Measurements from ENCODE around the gene CENPE. TPM values are rescaled to one million over a fixed set of nuclear protein-coding genes. Genes with fewer than 3 reads are reported as not detected.

Gene CENPE
- total RNA-seq, 2 experiments from 2014 or later = 65.0 to 74.6 TPM

DNA sequence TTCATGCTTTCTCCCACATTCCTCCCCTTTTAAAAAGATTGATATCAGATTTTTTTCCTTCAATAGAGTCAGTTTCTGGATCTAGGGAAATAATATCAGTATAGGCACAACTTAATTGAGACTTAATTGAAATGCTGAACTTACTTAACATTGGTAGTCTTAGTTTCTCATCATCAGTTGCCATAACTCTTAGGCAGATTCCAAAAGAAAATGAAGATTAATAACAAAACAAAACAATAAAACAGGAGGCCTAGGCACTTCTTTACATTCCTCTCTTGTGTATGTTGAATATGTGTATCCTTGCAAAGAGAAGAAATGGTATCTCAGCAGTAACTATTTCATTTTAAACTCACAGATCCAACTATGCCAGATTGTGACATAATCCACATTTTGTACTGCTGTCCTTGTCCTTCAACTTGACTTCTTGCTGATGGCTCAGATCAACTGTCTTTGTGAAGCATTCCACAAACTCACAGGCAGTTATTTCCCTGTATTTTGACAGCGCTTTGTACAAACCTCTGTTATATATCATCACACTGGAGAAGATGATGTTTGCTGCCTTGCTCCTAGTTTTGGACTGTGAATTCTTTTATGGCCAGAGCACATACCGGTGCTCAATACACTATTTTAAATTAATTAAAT lies 112.5 kb downstream of the CENPE start:
- H3K4me3 Mint-ChIP-seq = no peak overlapping the region
- no peaks in the 10 kb centered on the region for H3K27me3 Mint-ChIP-seq
- H3K4me1 Mint-ChIP-seq = peaks cover 6% of the 10 kb centered on the region
- H3K27ac Mint-ChIP-seq = no peak overlapping the region
- no peak for DNase-seq
- ChIA-PET CTCF (no interaction called here), POLR2A (no interaction called here)
- no peaks in the 10 kb centered on the region for H3K9me3 Mint-ChIP-seq
- peaks cover 31% of the 10 kb centered on the region for H3K36me3 Mint-ChIP-seq (ENCODE audit: low read depth)

DNA sequence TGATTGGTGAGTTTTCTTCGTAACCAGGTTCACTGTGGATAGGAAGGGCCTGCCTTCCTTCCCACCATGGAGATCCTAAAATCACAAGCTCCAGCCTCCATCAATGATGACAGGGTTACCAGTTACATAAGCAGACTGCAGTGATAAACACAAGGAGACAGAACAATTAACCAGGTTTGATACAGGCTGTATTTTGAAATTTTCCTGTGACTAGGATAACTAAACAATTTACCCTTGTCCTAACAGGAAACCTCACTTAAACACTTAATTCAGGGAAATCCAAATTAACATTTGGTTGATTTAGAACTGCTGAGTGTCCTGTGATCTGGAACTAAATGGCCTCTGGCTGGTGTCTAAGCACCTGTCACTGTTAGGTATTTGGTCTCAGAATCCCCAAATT lies 118.5 kb downstream of the CENPE start:
- no peak for DNase-seq
- POLR2A ChIA-PET = no interaction called here
- Mint-ChIP-seq H3K27ac (no peak overlapping the region), H3K4me3 (no peak overlapping the region), H3K4me1 (peaks cover 33% of the 10 kb centered on the region), H3K36me3 (ENCODE audit: low read depth) (peaks cover 20% of the 10 kb centered on the region), H3K27me3 (no peaks in the 10 kb centered on the region), H3K9me3 (no peaks in the 10 kb centered on the region)
- CTCF ChIA-PET = interaction anchor here (1.0 to 7.3 kb wide), 5 partner anchors 11 to 23 kb away, joined by 3 to 47 read pairs (median 5); partner anchors contain the start of gene BDH2

- Mint-ChIP-seq H3K27ac (peak within 1 kb of the TSS; percentile 98), H3K36me3 (ENCODE audit: low read depth) (peaks cover 32% of the 10 kb centered on the region), H3K4me1 (peaks cover 47% of the 10 kb centered on the region), H3K27me3 (no peaks in the 10 kb centered on the region), H3K4me3 (peak within 1 kb of the TSS; percentile 85), H3K9me3 (no peaks in the 10 kb centered on the region)
- ChIA-PET CTCF (interaction anchor here (0.9 to 7.3 kb wide), 5 partner anchors 12 to 24 kb away, joined by 3 to 47 read pairs (median 4); no protein-coding TSS in a partner anchor), POLR2A (no interaction called here)
- no peak for DNase-seq
Observed at GRCh38 chr4:103076747-103077347, 121.3 kb downstream of the CENPE start, which contains the start of gene SLC9B2. Gene SLC9B2, minus strand, starts transcription at chr4:103076761. Its CDS starts 9,211 bp downstream, at chr4:103067550.

GRCh38 chr4:103075894-103076746 lies 122.0 kb downstream of the CENPE start:
- Mint-ChIP-seq H3K4me1 (peaks cover 47% of the 10 kb centered on the region), H3K36me3 (ENCODE audit: low read depth) (peaks cover 27% of the 10 kb centered on the region), H3K4me3 (peak overlapping the region; percentile 85), H3K27me3 (no peaks in the 10 kb centered on the region), H3K27ac (peak overlapping the region; percentile 98), H3K9me3 (no peaks in the 10 kb centered on the region)
- POLR2A ChIA-PET = no interaction called here
- peak; percentile 71 for DNase-seq
- CTCF ChIA-PET = interaction anchor here (0.9 to 7.3 kb wide), 10 partner anchors 10 to 67 kb away, joined by 3 to 47 read pairs (median 4); no protein-coding TSS in a partner anchor

GRCh38 chr4:103075435-103075893 lies 122.7 kb downstream of the CENPE start:
- Mint-ChIP-seq H3K27me3 (no peaks in the 10 kb centered on the region), H3K9me3 (no peaks in the 10 kb centered on the region), H3K27ac (peak overlapping the region; percentile 97), H3K36me3 (ENCODE audit: low read depth) (peaks cover 27% of the 10 kb centered on the region), H3K4me3 (peak overlapping the region; percentile 85), H3K4me1 (peaks cover 47% of the 10 kb centered on the region)
- DNase-seq = no peak
- POLR2A ChIA-PET = no interaction called here
- CTCF ChIA-PET = interaction anchor here (1.0 to 1.6 kb wide), 7 partner anchors 9 to 66 kb away, joined by 3 to 6 read pairs (median 3); no protein-coding TSS in a partner anchor

DNA sequence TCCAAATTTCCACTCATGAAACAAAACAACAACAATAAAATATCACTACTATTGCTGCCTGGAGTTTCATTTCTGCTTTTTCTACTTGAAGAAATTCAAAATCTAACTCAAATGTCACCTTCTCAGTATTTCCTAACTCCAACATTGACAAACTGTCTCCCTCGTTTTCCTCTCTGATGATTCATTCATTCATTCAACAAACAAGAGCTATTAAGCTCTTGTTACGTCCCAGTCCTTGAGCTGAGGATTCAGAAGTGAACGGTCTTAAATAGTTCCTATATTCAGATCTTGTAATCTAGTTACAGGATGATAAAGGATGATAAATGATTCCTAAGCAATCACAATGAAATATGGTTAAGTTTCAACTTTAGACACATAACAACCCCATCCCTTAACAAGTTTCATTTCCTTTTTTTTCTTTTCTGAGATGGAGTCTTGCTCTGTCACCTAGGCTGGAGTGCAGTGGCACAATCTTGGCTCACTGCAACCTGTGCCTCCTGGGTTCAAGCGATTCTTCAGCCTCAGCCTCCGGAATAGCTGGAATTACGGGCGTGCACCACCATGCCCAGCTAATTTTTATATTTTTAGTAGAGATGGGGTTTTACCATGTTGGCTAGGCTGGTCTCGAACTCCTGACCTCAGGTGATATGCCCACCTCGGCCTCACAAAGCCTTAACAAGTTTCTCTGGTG lies 123.3 kb downstream of the CENPE start:
- H3K9me3 Mint-ChIP-seq = no peaks in the 10 kb centered on the region
- no peaks in the 10 kb centered on the region for H3K27me3 Mint-ChIP-seq
- peaks cover 26% of the 10 kb centered on the region for H3K36me3 Mint-ChIP-seq (ENCODE audit: low read depth)
- peaks cover 47% of the 10 kb centered on the region for H3K4me1 Mint-ChIP-seq
- DNase-seq = no peak
- H3K4me3 Mint-ChIP-seq = peak overlapping the region; percentile 85
- ChIA-PET POLR2A (no interaction called here), CTCF (interaction anchor here (1.0 to 1.6 kb wide), 7 partner anchors 9 to 66 kb away, joined by 3 to 6 read pairs (median 3); no protein-coding TSS in a partner anchor)
- peak overlapping the region; percentile 97 for H3K27ac Mint-ChIP-seq

- DNase-seq = no peak
- Mint-ChIP-seq H3K4me3 (peak overlapping the region; percentile 85), H3K36me3 (ENCODE audit: low read depth) (peaks cover 27% of the 10 kb centered on the region), H3K27me3 (no peaks in the 10 kb centered on the region), H3K4me1 (peaks cover 40% of the 10 kb centered on the region), H3K27ac (no peak overlapping the region), H3K9me3 (no peaks in the 10 kb centered on the region)
- ChIA-PET POLR2A (no interaction called here), CTCF (no interaction called here)
Observed at GRCh38 chr4:103073792-103074438, 124.2 kb downstream of the CENPE start.

DNA sequence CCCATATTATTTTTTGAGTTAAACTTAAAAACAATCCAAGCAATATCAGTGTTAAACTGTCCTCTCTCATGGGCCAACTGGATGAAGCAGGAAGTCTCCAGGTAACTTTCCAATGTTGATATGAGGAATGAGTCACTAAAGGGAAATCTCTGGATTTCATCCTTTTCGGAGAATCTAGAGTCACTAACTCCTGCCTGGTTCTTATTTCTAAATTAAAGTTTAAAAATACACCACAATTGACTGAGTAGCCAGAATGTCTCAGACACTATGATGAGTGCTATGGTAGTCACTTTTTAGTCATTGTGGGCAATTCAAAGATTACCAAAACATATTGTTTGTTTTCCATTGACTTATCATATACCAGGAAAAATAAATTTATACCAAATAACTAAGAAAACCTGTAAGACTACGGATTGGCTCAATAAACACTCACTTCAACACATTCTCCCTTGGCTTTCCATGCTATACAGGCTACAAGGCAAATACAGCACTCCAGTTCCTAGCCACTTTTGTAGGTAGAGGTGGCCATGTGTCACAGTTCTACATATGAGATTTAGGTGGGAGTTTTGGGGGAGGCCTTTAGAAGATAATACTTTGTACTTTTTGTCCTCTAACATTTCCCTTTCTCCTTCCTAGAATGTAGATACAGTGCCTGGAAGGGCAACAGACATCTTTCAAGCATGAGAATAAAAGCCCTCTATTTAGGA lies 130.1 kb downstream of the CENPE start:
- ChIA-PET CTCF (no interaction called here), POLR2A (no interaction called here)
- Mint-ChIP-seq H3K27me3 (no peaks in the 10 kb centered on the region), H3K4me1 (peaks cover 1% of the 10 kb centered on the region), H3K27ac (no peak overlapping the region), H3K36me3 (ENCODE audit: low read depth) (peaks cover 43% of the 10 kb centered on the region), H3K9me3 (no peaks in the 10 kb centered on the region), H3K4me3 (no peak overlapping the region)
- no peak for DNase-seq

GRCh38 chr4:103060453-103061148 lies 137.5 kb downstream of the CENPE start:
- ChIA-PET CTCF (interaction anchor here (0.7 kb wide), 2 partner anchors 16 to 536 kb away, joined by 3 to 5 read pairs; partner anchors contain the start of gene SLC9B2), POLR2A (no interaction called here)
- no peak for DNase-seq
- no peak overlapping the region for H3K4me3 Mint-ChIP-seq
- no peaks in the 10 kb centered on the region for H3K27me3 Mint-ChIP-seq
- peaks cover 46% of the 10 kb centered on the region for H3K36me3 Mint-ChIP-seq (ENCODE audit: low read depth)
- H3K27ac Mint-ChIP-seq = no peak overlapping the region
- H3K4me1 Mint-ChIP-seq = peaks cover 2% of the 10 kb centered on the region
- no peaks in the 10 kb centered on the region for H3K9me3 Mint-ChIP-seq

All from activated CD4-positive, alpha-beta T cell treated with anti-CD3 and anti-CD28 coated beads, Interleukin-2, amount 10 ng/mL, durations not matched to agents 7 days and 5 days (primary cell).